ENCODE measurements around the gene TMEM186.
"Not testable (repeated sequence)": the region's sequence is repeated elsewhere in the genome, so short reads cannot be mapped to it uniquely, and the experiment has no call there.

The TMEM186 gene

GRCh38 chr16:8808613-8809353 lies 11.3 kb upstream of the TMEM186 start:
- DNase-seq = no peak

GRCh38 chr16:8808009-8808408 lies 10.6 kb upstream of the TMEM186 start:
- DNase-seq = no peak

- DNase-seq = no peak
Measured at GRCh38 chr16:8807189-8807588, 9.8 kb upstream of the TMEM186 start.

GRCh38 chr16:8806272-8806983 lies 9.0 kb upstream of the TMEM186 start:
- no peak for DNase-seq

GRCh38 chr16:8804313-8804712 lies 6.9 kb upstream of the TMEM186 start:
- no peak for DNase-seq

GRCh38 chr16:8803733-8804132 lies 6.3 kb upstream of the TMEM186 start:
- DNase-seq = not testable (repeated sequence)

GRCh38 chr16:8801701-8802100 lies 4.3 kb upstream of the TMEM186 start:
- DNase-seq = no peak

- peak; percentile 4 for DNase-seq
Measured at GRCh38 chr16:8798535-8799157, 1.2 kb upstream of the TMEM186 start.

GRCh38 chr16:8798174-8798527 lies 712 bp upstream of the TMEM186 start:
- DNase-seq = no peak

- DNase-seq = no peak
Measured at GRCh38 chr16:8796469-8797363, 723 bp downstream of the TMEM186 start.

GRCh38 chr16:8795818-8796217 lies 1.6 kb downstream of the TMEM186 start:
- DNase-seq = no peak

GRCh38 chr16:8795091-8795490 lies 2.3 kb downstream of the TMEM186 start:
- DNase-seq = no peak

- no peak for DNase-seq
Measured at GRCh38 chr16:8788578-8789172, 8.8 kb downstream of the TMEM186 start.

- not testable (repeated sequence) for DNase-seq
Measured at GRCh38 chr16:8786316-8786715, 11.1 kb downstream of the TMEM186 start.

GRCh38 chr16:8785408-8785807 lies 12.0 kb downstream of the TMEM186 start:
- no peak for DNase-seq

- no peak for DNase-seq
Measured at GRCh38 chr16:8782673-8783072, 14.8 kb downstream of the TMEM186 start.

- DNase-seq = no peak
Measured at GRCh38 chr16:8781797-8782196, 15.6 kb downstream of the TMEM186 start.

GRCh38 chr16:8777217-8777616 lies 20.2 kb downstream of the TMEM186 start:
- no peak for DNase-seq

GRCh38 chr16:8776129-8776584 lies 21.3 kb downstream of the TMEM186 start:
- no peak for DNase-seq

- no peak for DNase-seq
Measured at GRCh38 chr16:8775359-8775758, 22.1 kb downstream of the TMEM186 start.

GRCh38 chr16:8774208-8774607 lies 23.2 kb downstream of the TMEM186 start:
- no peak for DNase-seq

GRCh38 chr16:8773537-8773936 lies 23.9 kb downstream of the TMEM186 start:
- DNase-seq = no peak

- DNase-seq = no peak
Measured at GRCh38 chr16:8768692-8769091, 28.7 kb downstream of the TMEM186 start.

Measured in EL (cell line).